GM18508 (cell line): Measurements from ENCODE around the gene SH3BP5L.
A peak's percentile ranks its signal among the peaks of the same experiment; 100 is the strongest.
"Not testable (repeated sequence)": the region's sequence is repeated elsewhere in the genome, so short reads cannot be mapped to it uniquely, and the experiment has no call there.

Experiments used
- ATAC-seq: cut with Tn5 transposase; IDR thresholded peaks from one replicate; pipeline ENCODE4 v1.9.1; 2021; ENCODE audit warnings: moderate number of reproducible peaks; ENCODE audit not compliant: insufficient read depth, unreplicated experiment

Gene SH3BP5L

GRCh38 chr1:248812736-248813425 is 12.8 kb downstream of the SH3BP5L start:
- no peak for ATAC-seq

GRCh38 chr1:248811514-248812490 is 13.9 kb downstream of the SH3BP5L start:
- ATAC-seq = no peak

GRCh38 chr1:248810727-248811513 is 14.8 kb downstream of the SH3BP5L start:
- ATAC-seq = no peak

- no peak for ATAC-seq
Measured at GRCh38 chr1:248810000-248810726, 15.6 kb downstream of the SH3BP5L start.

GRCh38 chr1:248808876-248809275 is 16.8 kb downstream of the SH3BP5L start:
- no peak for ATAC-seq

GRCh38 chr1:248807067-248807737 is 18.5 kb downstream of the SH3BP5L start:
- ATAC-seq = peak; percentile 35

- no peak for ATAC-seq
Measured at GRCh38 chr1:248805876-248806275, 19.8 kb downstream of the SH3BP5L start.

- ATAC-seq = peak; percentile 88
Measured at GRCh38 chr1:248804771-248805681, 20.7 kb downstream of the SH3BP5L start.

GRCh38 chr1:248803501-248803900 is 22.2 kb downstream of the SH3BP5L start:
- not testable (repeated sequence) for ATAC-seq

- no peak for ATAC-seq
Measured at GRCh38 chr1:248802454-248802853, 23.3 kb downstream of the SH3BP5L start.

- ATAC-seq = no peak
Measured at GRCh38 chr1:248800459-248800858, 25.3 kb downstream of the SH3BP5L start.

GRCh38 chr1:248798791-248799190 is 26.9 kb downstream of the SH3BP5L start:
- no peak for ATAC-seq

- ATAC-seq = not testable (repeated sequence)
Measured at GRCh38 chr1:248794663-248795062, 31.1 kb downstream of the SH3BP5L start.

- ATAC-seq = peak; percentile 98
Measured at GRCh38 chr1:248793592-248793991, 32.1 kb downstream of the SH3BP5L start.

- ATAC-seq = no peak
Measured at GRCh38 chr1:248792342-248792741, 33.4 kb downstream of the SH3BP5L start.

- no peak for ATAC-seq
Measured at GRCh38 chr1:248791010-248791409, 34.7 kb downstream of the SH3BP5L start.

- no peak for ATAC-seq
Measured at GRCh38 chr1:248790456-248790855, 35.3 kb downstream of the SH3BP5L start.

- not testable (repeated sequence) for ATAC-seq
Measured at GRCh38 chr1:248789337-248789736, 36.4 kb downstream of the SH3BP5L start.
